HepG2 (cell line): ENCODE measurements around the gene NPB. TPM values are rescaled to one million over a fixed set of nuclear protein-coding genes. Genes with fewer than 3 reads are reported as not detected.
A peak's percentile ranks its signal among the peaks of the same experiment; 100 is the strongest.

ENCODE experiments used
- ATM ChIP-seq: fragments of 450-650 bp; IDR thresholded peaks from 2 replicates; pipeline ENCODE4 v1.7.1; 2017; ENCODE audit warnings: mild to moderate bottlenecking, borderline replicate concordance
- CCDC6 ChIP-seq: sonication (generic); formaldehyde crosslinking; IDR thresholded peaks from 2 replicates; pipeline ENCODE4 v1.8.1; 2022; ENCODE audit warnings: mild to moderate bottlenecking, missing genetic modification reagents, moderate library complexity
- KDM4B ChIP-seq: sonication (generic); formaldehyde crosslinking; IDR thresholded peaks from 2 replicates; pipeline ENCODE4 v1.4.0; 2020; ENCODE audit warnings: missing genetic modification reagents
- MED13 ChIP-seq: sonication (generic); formaldehyde crosslinking; IDR thresholded peaks from 2 replicates; pipeline ENCODE4 v1.5.0; 2020; ENCODE audit warnings: missing genetic modification reagents
- PCBP2 ChIP-seq: fragments of 200-400 bp; formaldehyde crosslinking; optimal IDR thresholded peaks from 2 replicates; pipeline ENCODE3; 2018; ENCODE audit warnings: low read length, low read depth; ENCODE audit not compliant: poor library complexity, severe bottlenecking
- SAP130 ChIP-seq: IDR thresholded peaks from 2 replicates; pipeline ENCODE4 v1.6.1; 2016; ENCODE audit warnings: low read depth
- SOX13 ChIP-seq, 3 experiments: fragments of 450-650 bp in 1 of 3; sonication (generic) in 1 of 3; formaldehyde crosslinking in 1 of 3; IDR thresholded peaks in 2 of 3; conservative IDR thresholded peaks in 1 of 3; 2 replicates each; pipeline versions ENCODE4 v1.5.0 to v1.6.1; 2016 to 2020; ENCODE audit warnings: antibody characterized with exemption in 1 of 3, mild to moderate bottlenecking in 1 of 3, missing compliant biosample characterization in 1 of 3, missing genetic modification reagents in 1 of 3, moderate library complexity in 1 of 3
- SP5 ChIP-seq: IDR thresholded peaks from 2 replicates; pipeline ENCODE4 v1.6.1; 2016; ENCODE audit warnings: low read depth, borderline replicate concordance
- U2AF1 ChIP-seq: fragments of 200-400 bp; formaldehyde crosslinking; optimal IDR thresholded peaks from 2 replicates; pipeline ENCODE3; 2017; ENCODE audit warnings: mild to moderate bottlenecking, low read depth, low read length
- YEATS4 ChIP-seq: sonication (generic); formaldehyde crosslinking; IDR thresholded peaks from 2 replicates; pipeline ENCODE4 v1.4.0; 2020; ENCODE audit warnings: missing genetic modification reagents, borderline replicate concordance
- ZNF160 ChIP-seq: sonication (generic); formaldehyde crosslinking; IDR thresholded peaks from 2 replicates; pipeline ENCODE4 v1.8.0; 2022; ENCODE audit warnings: mild to moderate bottlenecking, inconsistent platforms, missing genetic modification reagents
- ZNF17 ChIP-seq: sonication (generic); formaldehyde crosslinking; IDR thresholded peaks from 2 replicates; pipeline ENCODE4 v1.5.0; 2020; ENCODE audit warnings: mild to moderate bottlenecking, missing genetic modification reagents
- ZNF468 ChIP-seq: sonication (generic); formaldehyde crosslinking; IDR thresholded peaks from 2 replicates; pipeline ENCODE4 v1.8.0; 2022; ENCODE audit warnings: mild to moderate bottlenecking, moderate library complexity, missing genetic modification reagents
- ZNF570 ChIP-seq: sonication (generic); formaldehyde crosslinking; IDR thresholded peaks from 2 replicates; pipeline ENCODE4 v1.4.0; 2020; ENCODE audit warnings: mild to moderate bottlenecking, missing genetic modification reagents, borderline replicate concordance
- ZNF674 ChIP-seq: sonication (generic); formaldehyde crosslinking; IDR thresholded peaks from 2 replicates; pipeline ENCODE4 v1.5.0; 2020; ENCODE audit warnings: low read depth, mild to moderate bottlenecking, missing genetic modification reagents
- ZSCAN12 ChIP-seq: sonication (generic); formaldehyde crosslinking; IDR thresholded peaks from 2 replicates; pipeline ENCODE4 v1.9.0; 2021; ENCODE audit warnings: mild to moderate bottlenecking, missing genetic modification reagents
- polyA plus RNA-seq, 8 experiments: library from polyadenylated mRNA; depleted of rRNA in 3 of 8; stranded (reverse) in 7 of 8; unstranded in 1 of 8; fragments of >200 nt; fragmentation: Illumina TruSeq in 4 of 8; extraction: Trizol in 4 of 8; gene quantifications; 2 replicates each; pipeline versions ENCODE4 v1.2.1 to v1.2.3, GENCODE V29; 2011 to 2016; ENCODE audit warnings: low read depth in 4 of 8, missing spikeins in 1 of 8, mixed read lengths in 1 of 8; ENCODE audit not compliant: insufficient read depth in 1 of 8
- total RNA-seq, 5 experiments: library from RNA; depleted of rRNA; stranded (reverse); fragments of >200 nt; fragmentation: Illumina TruSeq; extraction: Trizol; gene quantifications; 2 replicates each; pipeline ENCODE4 v1.2.3, GENCODE V29; 2016; ENCODE audit warnings: low read depth in 1 of 5
- TF ChIP-seq, protein P1 (sequence below): sonication (generic); formaldehyde crosslinking; IDR thresholded peaks from 2 replicates; pipeline ENCODE4 v1.9.0; 2022; ENCODE audit warnings: missing genetic modification reagents, mild to moderate bottlenecking, borderline replicate concordance
- TF ChIP-seq, protein P2 (sequence below): sonication (generic); formaldehyde crosslinking; IDR thresholded peaks from 2 replicates; pipeline ENCODE4 v1.8.1; 2023; ENCODE audit warnings: mild to moderate bottlenecking, inconsistent platforms, moderate library complexity, missing genetic modification reagents, borderline replicate concordance
- TF ChIP-seq, protein P3 (sequence below): sonication (generic); formaldehyde crosslinking; IDR thresholded peaks from 2 replicates; pipeline ENCODE4 v1.5.1; 2020; ENCODE audit warnings: mild to moderate bottlenecking, missing genetic modification reagents, moderate library complexity
- TF ChIP-seq, protein P4 (sequence below): sonication (generic); formaldehyde crosslinking; IDR thresholded peaks from 2 replicates; pipeline ENCODE4 v1.4.0; 2020; ENCODE audit warnings: missing genetic modification reagents

NPB gene
- total and polyA plus RNA-seq, 2 of the 13 experiments (the other 11 are each of a cell fraction or from before 2014, with no cell fraction given): 0.11 to 0.93 TPM

DNA sequence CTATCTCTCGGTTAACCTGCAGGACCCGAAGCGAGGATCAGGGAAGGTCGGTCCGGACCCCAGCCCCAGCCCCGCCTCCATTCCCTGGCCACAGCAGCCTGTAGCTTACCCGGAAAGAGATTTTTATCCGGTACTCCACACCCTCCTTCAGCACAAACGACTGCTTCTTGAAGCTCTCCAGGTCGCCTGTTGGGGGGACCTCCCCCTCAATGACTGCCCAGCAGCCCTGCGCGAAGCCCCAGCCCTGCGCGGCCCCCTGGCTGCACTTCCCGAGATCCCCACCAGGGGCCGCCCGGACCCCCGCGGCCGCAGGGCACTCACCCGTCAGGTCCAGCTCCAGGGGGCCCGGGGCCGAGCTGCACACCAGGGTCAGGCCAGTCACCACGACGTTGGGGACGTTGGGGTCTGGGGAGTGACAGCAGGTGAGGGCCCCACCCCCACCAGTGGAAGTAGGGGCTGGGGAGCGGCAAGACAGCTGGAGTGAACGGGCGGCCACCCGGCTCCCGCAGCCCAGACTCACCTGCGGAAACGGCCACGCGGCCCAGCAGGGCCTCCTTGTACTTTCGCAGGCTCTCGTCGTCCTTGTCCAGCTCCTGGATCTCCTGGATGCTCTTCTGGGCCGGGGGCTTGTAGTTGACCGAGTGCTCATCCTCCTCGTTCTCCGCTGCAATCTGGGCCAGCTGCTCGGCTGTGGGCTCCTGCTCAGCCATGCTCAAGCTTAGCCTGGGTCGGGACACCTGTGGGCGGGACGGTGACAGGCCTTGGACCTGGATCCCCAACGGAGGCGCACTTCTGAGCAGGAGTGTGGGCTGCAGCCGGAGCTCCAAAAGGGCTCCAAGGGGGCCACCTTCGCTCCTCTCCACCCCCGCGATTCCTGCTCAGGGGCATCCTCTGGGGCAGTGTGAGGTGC is 32.6 kb upstream of the NPB start (continued):
- TF ChIP-seq ZNF674: no peak
- no peak for TF ChIP-seq ZSCAN12 (CRISPR knock-in tag)
- 0 out of 2 replicates have a peak, but pooled peaks have one; percentile 8 for TF ChIP-seq SOX13 (IDR thresholded peaks at IDR 0.05)
- TF ChIP-seq SOX13 (CRISPR knock-in tag; conservative IDR thresholded peaks at IDR 0.05 in 1 of 2, IDR thresholded peaks at IDR 0.05 in 1 of 2): no peak
- TF ChIP-seq CCDC6 (CRISPR knock-in tag): no peak; the same call in 1 of the 2 replicates
- TF ChIP-seq MED13 (CRISPR knock-in tag): no peak
- TF ChIP-seq, protein P1, sequence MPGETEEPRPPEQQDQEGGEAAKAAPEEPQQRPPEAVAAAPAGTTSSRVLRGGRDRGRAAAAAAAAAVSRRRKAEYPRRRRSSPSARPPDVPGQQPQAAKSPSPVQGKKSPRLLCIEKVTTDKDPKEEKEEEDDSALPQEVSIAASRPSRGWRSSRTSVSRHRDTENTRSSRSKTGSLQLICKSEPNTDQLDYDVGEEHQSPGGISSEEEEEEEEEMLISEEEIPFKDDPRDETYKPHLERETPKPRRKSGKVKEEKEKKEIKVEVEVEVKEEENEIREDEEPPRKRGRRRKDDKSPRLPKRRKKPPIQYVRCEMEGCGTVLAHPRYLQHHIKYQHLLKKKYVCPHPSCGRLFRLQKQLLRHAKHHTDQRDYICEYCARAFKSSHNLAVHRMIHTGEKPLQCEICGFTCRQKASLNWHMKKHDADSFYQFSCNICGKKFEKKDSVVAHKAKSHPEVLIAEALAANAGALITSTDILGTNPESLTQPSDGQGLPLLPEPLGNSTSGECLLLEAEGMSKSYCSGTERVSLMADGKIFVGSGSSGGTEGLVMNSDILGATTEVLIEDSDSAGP (CRISPR knock-in tag): peak; percentile 82; the same call in 1 of the 2 replicates
- 0 out of 2 replicates have a peak, but pooled peaks have one; percentile 9 for TF ChIP-seq SAP130 (CRISPR knock-in tag)
- TF ChIP-seq ZNF570: no peak
- TF ChIP-seq, protein P2, sequence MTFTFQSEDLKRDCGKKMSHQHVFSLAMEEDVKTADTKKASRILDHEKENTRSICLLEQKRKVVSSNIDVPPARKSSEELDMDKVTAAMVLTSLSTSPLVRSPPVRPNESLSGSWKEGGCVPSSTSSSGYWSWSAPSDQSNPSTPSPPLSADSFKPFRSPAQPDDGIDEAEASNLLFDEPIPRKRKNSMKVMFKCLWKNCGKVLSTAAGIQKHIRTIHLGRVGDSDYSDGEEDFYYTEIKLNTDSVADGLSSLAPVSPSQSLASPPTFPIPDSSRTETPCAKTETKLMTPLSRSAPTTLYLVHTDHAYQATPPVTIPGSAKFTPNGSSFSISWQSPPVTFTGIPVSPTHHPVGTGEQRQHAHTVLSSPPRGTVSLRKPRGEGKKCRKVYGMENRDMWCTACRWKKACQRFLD (CRISPR knock-in tag): no peak
- no peak for TF ChIP-seq PCBP2
- TF ChIP-seq, protein P3, sequence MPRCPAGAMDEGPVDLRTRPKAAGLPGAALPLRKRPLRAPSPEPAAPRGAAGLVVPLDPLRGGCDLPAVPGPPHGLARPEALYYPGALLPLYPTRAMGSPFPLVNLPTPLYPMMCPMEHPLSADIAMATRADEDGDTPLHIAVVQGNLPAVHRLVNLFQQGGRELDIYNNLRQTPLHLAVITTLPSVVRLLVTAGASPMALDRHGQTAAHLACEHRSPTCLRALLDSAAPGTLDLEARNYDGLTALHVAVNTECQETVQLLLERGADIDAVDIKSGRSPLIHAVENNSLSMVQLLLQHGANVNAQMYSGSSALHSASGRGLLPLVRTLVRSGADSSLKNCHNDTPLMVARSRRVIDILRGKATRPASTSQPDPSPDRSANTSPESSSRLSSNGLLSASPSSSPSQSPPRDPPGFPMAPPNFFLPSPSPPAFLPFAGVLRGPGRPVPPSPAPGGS (CRISPR knock-in tag): peak; percentile 19; the same call in 1 of the 2 replicates
- TF ChIP-seq KDM4B (CRISPR knock-in tag): no peak
- TF ChIP-seq ZNF17 (CRISPR knock-in tag): no peak
- TF ChIP-seq, protein P4, sequence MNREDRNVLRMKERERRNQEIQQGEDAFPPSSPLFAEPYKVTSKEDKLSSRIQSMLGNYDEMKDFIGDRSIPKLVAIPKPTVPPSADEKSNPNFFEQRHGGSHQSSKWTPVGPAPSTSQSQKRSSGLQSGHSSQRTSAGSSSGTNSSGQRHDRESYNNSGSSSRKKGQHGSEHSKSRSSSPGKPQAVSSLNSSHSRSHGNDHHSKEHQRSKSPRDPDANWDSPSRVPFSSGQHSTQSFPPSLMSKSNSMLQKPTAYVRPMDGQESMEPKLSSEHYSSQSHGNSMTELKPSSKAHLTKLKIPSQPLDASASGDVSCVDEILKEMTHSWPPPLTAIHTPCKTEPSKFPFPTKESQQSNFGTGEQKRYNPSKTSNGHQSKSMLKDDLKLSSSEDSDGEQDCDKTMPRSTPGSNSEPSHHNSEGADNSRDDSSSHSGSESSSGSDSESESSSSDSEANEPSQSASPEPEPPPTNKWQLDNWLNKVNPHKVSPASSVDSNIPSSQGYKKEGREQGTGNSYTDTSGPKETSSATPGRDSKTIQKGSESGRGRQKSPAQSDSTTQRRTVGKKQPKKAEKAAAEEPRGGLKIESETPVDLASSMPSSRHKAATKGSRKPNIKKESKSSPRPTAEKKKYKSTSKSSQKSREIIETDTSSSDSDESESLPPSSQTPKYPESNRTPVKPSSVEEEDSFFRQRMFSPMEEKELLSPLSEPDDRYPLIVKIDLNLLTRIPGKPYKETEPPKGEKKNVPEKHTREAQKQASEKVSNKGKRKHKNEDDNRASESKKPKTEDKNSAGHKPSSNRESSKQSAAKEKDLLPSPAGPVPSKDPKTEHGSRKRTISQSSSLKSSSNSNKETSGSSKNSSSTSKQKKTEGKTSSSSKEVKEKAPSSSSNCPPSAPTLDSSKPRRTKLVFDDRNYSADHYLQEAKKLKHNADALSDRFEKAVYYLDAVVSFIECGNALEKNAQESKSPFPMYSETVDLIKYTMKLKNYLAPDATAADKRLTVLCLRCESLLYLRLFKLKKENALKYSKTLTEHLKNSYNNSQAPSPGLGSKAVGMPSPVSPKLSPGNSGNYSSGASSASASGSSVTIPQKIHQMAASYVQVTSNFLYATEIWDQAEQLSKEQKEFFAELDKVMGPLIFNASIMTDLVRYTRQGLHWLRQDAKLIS: 0 out of 2 replicates have a peak, but pooled peaks have one; percentile 33
- TF ChIP-seq ATM: no peak
- peak; percentile 25; the same call in 1 of the 2 replicates for TF ChIP-seq ZNF160 (CRISPR knock-in tag)
- TF ChIP-seq SP5 (CRISPR knock-in tag): no peak
- no peak for TF ChIP-seq ZNF468 (CRISPR knock-in tag)
- TF ChIP-seq YEATS4: peak; percentile 43; the same call in 1 of the 2 replicates
- TF ChIP-seq U2AF1: no peak
